ENCODE measurements around the gene TIAM2.
"Not testable (repeated sequence)": the region's sequence is repeated elsewhere in the genome, so short reads cannot be mapped to it uniquely, and the experiment has no call there.

Gene TIAM2

DNA sequence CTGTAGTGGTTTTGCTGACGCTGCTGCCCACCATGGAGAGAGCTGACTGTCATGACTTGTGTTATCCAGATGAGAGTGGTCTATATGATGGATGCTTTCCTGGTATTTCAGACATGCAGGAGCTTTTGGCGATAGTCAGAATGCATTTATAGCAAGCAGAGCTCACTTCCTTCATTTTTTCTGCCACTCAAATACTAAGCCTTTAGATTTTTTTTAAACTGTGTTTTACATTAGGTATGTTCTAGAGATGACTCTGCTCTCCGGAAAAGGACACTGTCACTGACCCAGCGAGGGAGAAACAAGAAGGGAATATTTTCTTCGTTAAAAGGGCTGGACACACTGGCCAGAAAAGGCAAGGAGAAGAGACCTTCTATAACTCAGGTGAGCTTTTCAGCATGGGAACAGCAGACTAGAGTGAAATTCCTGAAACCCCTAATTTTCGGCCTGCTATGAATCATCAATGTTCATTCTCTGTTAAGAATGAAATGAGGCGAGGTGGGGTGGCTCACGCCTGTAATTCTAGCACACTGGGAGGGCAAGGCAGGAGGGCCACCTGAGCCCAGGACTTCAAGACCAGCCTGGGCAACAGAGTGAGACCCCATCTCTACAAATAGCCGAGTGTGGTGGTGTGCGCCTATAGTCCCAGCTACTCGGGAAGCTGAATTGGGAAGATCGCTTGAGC lies 170.1 kb downstream of the TIAM2 start:
- no peak for DNase-seq (ENCODE audit: low read depth in 2 of 2)

GRCh38 chr6:155170519-155170918 lies 175.4 kb downstream of the TIAM2 start:
- no peak for DNase-seq (ENCODE audit: low read depth in 2 of 2)

GRCh38 chr6:155171109-155171746 lies 176.1 kb downstream of the TIAM2 start:
- DNase-seq (ENCODE audit: low read depth in 2 of 2), result peak; percentile 80 to 81

DNA sequence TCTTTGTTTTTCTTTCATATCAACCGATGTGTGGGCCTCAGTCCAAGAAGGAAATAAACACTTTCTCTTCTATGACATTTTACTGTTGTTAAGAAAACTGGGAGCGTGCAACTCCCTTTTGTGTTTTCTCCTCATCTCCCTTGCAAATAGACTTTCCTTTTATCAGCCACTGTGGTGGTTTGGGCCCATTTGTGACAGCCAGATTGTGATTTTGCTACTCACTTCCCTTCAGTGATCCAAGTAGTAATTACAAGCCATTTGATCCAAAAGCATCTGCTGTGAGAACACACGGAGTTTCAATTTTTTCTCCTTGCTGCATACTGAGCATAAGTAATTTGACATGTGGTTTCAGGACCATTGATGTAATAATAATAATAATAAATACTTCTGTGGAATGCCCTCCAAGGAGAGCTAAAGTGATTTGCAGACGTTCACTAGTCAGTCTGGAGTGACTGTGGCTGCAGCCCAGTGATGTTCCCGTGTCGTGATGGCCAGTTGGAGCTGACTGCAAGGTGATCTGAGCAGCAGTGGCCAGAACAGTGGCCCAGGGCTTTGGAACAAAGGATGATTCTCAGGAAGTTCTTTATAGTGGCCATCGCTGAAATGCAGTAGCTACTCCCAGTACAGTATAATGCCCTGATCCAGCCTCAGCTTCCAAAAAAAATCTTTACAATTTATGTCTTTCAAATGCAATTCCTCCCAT lies 176.8 kb downstream of the TIAM2 start:
- DNase-seq (ENCODE audit: low read depth in 2 of 2), result no peak

DNA sequence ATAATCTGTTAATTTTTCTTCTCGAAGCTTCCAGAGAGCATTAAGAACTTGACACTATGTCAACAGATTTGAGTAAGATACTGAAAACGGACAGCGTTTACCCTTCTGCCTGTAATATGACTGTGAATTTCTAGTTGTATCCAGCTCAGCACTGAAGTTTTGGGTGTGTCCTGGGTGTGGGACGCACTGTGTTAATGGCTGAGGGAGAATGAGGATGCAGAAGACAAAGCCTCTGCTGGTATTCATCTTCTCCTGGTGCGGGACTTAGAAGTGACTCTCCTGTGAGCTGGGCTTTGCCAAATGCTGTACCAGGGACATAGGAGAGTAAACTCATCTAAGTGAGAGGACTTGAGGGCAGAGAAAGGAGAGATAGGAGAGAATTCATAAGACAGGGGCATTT lies 178.4 kb downstream of the TIAM2 start:
- no peak for DNase-seq (ENCODE audit: low read depth in 2 of 2)

GRCh38 chr6:155174576-155175211 lies 179.6 kb downstream of the TIAM2 start:
- DNase-seq (ENCODE audit: low read depth in 2 of 2), result peak in 1 of 2 experiments; percentile 42

- DNase-seq (ENCODE audit: low read depth in 2 of 2), result no peak
Observed at GRCh38 chr6:155177363-155177961, 182.3 kb downstream of the TIAM2 start.

DNA sequence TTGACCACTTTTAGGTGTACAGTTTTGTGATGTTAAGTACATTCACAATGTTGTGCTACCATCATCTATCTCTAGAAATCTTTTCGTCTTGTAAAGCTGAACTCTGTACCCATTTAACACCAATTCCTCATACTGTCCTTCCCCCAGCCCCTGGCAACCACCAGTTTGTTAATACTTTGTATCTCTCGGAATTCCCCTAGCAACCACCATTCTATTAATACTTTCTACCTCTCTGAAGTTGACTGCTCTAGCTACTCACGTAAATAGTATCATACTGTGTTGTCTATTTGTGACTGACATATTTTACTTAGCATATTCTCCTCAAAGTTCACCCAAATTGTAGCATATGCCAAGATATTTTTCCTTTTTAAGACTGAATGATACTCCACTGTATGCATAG lies 186.4 kb downstream of the TIAM2 start:
- DNase-seq (ENCODE audit: low read depth in 2 of 2), result no peak

DNA sequence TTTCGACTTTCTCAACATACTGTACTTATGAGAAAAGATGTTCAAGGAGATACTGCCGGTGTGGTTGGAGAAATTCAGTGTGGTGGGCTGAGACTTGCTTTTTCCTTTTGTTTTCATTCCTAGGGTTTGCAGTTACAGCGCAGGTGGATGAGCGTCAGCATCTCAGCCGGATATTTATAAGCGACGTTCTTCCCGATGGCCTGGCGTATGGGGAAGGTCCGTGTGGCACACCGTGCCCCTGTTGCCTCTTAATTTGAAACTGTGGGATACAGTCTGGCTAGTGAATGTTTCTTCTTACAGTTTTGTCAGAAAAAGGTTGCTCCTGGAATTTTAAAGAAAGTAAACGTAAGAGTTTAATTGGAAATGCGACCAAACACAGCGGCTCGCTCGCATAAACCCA lies 187.0 kb downstream of the TIAM2 start:
- no peak for DNase-seq (ENCODE audit: low read depth in 2 of 2)

DNA sequence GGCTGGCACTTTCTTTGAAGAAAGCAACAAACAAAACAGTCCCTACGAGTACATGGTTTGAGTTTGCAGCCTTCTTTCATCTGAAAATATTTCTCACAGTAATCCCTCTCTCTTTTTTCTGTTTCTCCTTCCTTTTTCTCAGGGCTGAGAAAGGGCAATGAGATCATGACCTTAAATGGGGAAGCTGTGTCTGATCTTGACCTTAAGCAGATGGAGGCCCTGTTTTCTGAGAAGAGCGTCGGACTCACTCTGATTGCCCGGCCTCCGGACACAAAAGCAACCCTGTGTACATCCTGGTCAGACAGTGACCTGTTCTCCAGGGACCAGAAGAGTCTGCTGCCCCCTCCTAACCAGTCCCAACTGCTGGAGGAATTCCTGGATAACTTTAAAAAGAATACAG lies 188.0 kb downstream of the TIAM2 start:
- DNase-seq (ENCODE audit: low read depth in 2 of 2), result no peak

GRCh38 chr6:155185041-155185440 lies 189.9 kb downstream of the TIAM2 start:
- DNase-seq (ENCODE audit: low read depth in 2 of 2), result not testable (repeated sequence)

DNA sequence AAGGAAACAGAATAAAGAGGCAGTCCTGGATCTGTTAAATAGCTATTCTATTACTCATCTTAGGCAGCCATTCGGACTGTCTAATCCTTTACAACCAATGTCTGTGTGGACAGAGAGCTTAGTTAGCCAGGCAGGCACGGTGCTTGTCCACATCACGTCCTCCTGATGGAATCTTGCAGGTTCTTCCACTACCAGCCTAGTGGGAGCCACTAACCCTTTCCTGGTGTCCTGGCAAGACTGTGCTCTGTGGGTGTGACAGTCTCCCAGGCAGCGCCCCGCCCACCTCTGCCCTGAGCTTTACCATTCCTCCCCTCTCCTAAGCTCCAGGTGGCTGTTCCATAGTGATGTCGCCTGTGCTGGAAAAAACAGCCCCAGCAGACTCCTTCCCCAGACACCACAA lies 190.4 kb downstream of the TIAM2 start:
- DNase-seq (ENCODE audit: low read depth in 2 of 2), result peak in 1 of 2 experiments; percentile 20

GRCh38 chr6:155186052-155186658 lies 191.0 kb downstream of the TIAM2 start:
- DNase-seq (ENCODE audit: low read depth in 2 of 2), result peak; percentile 55 to 61

DNA sequence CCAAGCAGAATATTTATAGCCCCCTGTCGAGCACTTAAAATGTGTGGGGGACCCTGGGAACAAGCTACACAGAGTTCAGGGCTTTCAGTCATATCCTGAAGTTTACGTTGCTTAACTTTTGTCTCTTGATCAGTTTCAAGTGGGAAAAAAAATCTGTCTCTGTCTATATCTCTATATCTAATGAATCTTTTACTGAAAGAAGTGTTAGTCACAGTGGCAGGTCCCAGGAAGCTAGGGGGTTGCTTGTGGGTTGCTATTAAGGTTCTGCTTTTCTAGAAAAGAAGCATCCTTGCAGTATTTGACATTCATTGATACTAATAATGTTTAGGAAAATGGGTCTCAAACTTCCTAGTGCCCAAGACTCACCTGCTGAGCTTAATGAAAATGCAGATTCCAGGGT lies 192.0 kb downstream of the TIAM2 start:
- DNase-seq (ENCODE audit: low read depth in 2 of 2), result no peak

- no peak for DNase-seq (ENCODE audit: low read depth in 2 of 2)
Observed at GRCh38 chr6:155187994-155188706, 193.0 kb downstream of the TIAM2 start.

- no peak for DNase-seq (ENCODE audit: low read depth in 2 of 2)
Observed at GRCh38 chr6:155188707-155189496, 193.8 kb downstream of the TIAM2 start.

- no peak for DNase-seq (ENCODE audit: low read depth in 2 of 2)
Observed at GRCh38 chr6:155190677-155191076, 195.6 kb downstream of the TIAM2 start.

- DNase-seq (ENCODE audit: low read depth in 2 of 2), result no peak
Observed at GRCh38 chr6:155193526-155193925, 198.4 kb downstream of the TIAM2 start.

- no peak for DNase-seq (ENCODE audit: low read depth in 2 of 2)
Observed at GRCh38 chr6:155194399-155194798, 199.3 kb downstream of the TIAM2 start.

DNA sequence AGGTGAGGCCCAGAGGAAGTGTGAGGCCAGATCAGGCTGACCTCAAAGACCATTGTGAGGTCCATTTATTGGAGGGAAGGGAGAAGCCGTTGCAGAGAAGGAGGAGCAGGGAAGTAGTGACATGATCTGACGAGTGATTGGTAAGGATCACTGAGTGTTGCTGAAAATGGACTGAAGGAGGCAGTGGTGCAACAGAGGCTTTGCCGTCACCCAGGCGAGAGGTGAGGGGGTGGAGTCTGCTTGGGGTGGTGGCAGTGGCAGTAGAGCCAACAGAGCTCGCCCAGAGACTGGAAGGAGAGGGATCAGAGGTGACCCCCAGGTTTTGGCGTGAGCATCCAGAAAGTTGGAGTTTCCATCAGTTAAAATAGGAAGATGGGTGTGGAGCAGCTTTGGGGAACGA lies 200.8 kb downstream of the TIAM2 start:
- no peak for DNase-seq (ENCODE audit: low read depth in 2 of 2)

All from stimulated activated CD4-positive, alpha-beta T cell treated with anti-CD3 and anti-CD28 coated beads, Interleukin-12 subunit alpha, Interleukin-12 subunit beta, amount 100 ng/mL, for 24 hours (primary cell).